SK-N-SH treated with all-trans-retinoic acid at 6 μM for 48 hours (cell line): Measurements from ENCODE around the gene ANXA3.

Experiments
- ARNTL ChIP-seq: fragments of 450-650 bp; formaldehyde crosslinking; IDR thresholded peaks from 2 replicates; pipeline ENCODE4 v1.5.0; 2020; ENCODE audit warnings: low read depth, mild to moderate bottlenecking, moderate library complexity, borderline replicate concordance
- BACH2 ChIP-seq: fragments of 250-450 bp; sonication (Bioruptor Pico); IDR thresholded peaks from 2 replicates; pipeline ENCODE4 v1.9.0; 2021; ENCODE audit warnings: mild to moderate bottlenecking, borderline replicate concordance
- CREB5 ChIP-seq: fragments of 250-450 bp; sonication (Bioruptor Pico); IDR thresholded peaks from 2 replicates; pipeline ENCODE4 v1.5.1; 2020; ENCODE audit warnings: low read depth, mild to moderate bottlenecking, moderate library complexity
- ESRRG ChIP-seq: fragments of 250-450 bp; sonication (Bioruptor Pico); IDR thresholded peaks from 2 replicates; pipeline ENCODE4 v1.6.1; 2021; ENCODE audit warnings: mild to moderate bottlenecking
- ISL1 ChIP-seq: fragments of 250-450 bp; sonication (Bioruptor Pico); IDR thresholded peaks from 2 replicates; pipeline ENCODE4 v2.1.2; 2022; ENCODE audit warnings: mild to moderate bottlenecking, moderate library complexity
- OSR1 ChIP-seq: fragments of 250-450 bp; sonication (Bioruptor Pico); IDR thresholded peaks from 2 replicates; pipeline ENCODE4 v1.8.0; 2022; ENCODE audit warnings: moderate library complexity, mild to moderate bottlenecking, inconsistent platforms
- SNAI2 ChIP-seq: fragments of 250-450 bp; sonication (Bioruptor Pico); IDR thresholded peaks from 2 replicates; pipeline ENCODE4 v1.5.0; 2020; ENCODE audit warnings: mild to moderate bottlenecking, moderate library complexity
- TOX ChIP-seq: fragments of 250-450 bp; sonication (Bioruptor Pico); IDR thresholded peaks from 2 replicates; pipeline ENCODE4 v1.8.0; 2021; ENCODE audit warnings: mild to moderate bottlenecking, moderate library complexity, borderline replicate concordance
- ZC3H10 ChIP-seq: fragments of 250-450 bp; sonication (Bioruptor Pico); IDR thresholded peaks from 2 replicates; pipeline ENCODE4 v1.5.1; 2021; ENCODE audit warnings: mild to moderate bottlenecking, moderate library complexity
- ZFP3 ChIP-seq: fragments of 250-450 bp; sonication (Bioruptor Pico); IDR thresholded peaks from 2 replicates; pipeline ENCODE4 v1.5.0; 2020; ENCODE audit warnings: mild to moderate bottlenecking, moderate library complexity
- ZFP30 ChIP-seq: fragments of 450-650 bp; formaldehyde crosslinking; IDR thresholded peaks from 2 replicates; pipeline ENCODE4 v1.5.0; 2022; ENCODE audit warnings: mild to moderate bottlenecking, moderate library complexity
- ZNF565 ChIP-seq: fragments of 450-650 bp; formaldehyde crosslinking; conservative IDR thresholded peaks from 2 replicates; pipeline ENCODE4 v1.5.0; 2020; ENCODE audit warnings: low read depth, mild to moderate bottlenecking, moderate library complexity
- ZNF70 ChIP-seq: fragments of 450-650 bp; formaldehyde crosslinking; IDR thresholded peaks from 2 replicates; pipeline ENCODE4 v1.5.0; 2020; ENCODE audit warnings: mild to moderate bottlenecking, moderate library complexity
- TF ChIP-seq, protein P1 (sequence below): fragments of 250-450 bp; sonication (Bioruptor Pico); IDR thresholded peaks from 2 replicates; pipeline ENCODE4 v1.8.0; 2020; ENCODE audit warnings: mild to moderate bottlenecking, moderate library complexity, borderline replicate concordance

GRCh38 chr4:78654807-78655206, 103.2 kb downstream of the ANXA3 start:
- TF ChIP-seq ZC3H10 (CRISPR knock-in tag) (no peak), CREB5 (CRISPR knock-in tag) (no peak), ARNTL (no peak), ZFP30 (no peak), OSR1 (CRISPR knock-in tag) (no peak), ESRRG (CRISPR knock-in tag) (no peak), ISL1 (0 out of 2 replicates have a peak, but pooled peaks have one; percentile 14), TOX (CRISPR knock-in tag) (no peak), ZNF565 (CRISPR knock-in tag) (no peak), ZFP3 (no peak), SNAI2 (CRISPR knock-in tag) (no peak), BACH2 (CRISPR knock-in tag) (no peak), ZNF70 (CRISPR knock-in tag) (no peak)
- TF ChIP-seq, protein P1, sequence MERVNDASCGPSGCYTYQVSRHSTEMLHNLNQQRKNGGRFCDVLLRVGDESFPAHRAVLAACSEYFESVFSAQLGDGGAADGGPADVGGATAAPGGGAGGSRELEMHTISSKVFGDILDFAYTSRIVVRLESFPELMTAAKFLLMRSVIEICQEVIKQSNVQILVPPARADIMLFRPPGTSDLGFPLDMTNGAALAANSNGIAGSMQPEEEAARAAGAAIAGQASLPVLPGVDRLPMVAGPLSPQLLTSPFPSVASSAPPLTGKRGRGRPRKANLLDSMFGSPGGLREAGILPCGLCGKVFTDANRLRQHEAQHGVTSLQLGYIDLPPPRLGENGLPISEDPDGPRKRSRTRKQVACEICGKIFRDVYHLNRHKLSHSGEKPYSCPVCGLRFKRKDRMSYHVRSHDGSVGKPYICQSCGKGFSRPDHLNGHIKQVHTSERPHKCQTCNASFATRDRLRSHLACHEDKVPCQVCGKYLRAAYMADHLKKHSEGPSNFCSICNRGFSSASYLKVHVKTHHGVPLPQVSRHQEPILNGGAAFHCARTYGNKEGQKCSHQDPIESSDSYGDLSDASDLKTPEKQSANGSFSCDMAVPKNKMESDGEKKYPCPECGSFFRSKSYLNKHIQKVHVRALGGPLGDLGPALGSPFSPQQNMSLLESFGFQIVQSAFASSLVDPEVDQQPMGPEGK (CRISPR knock-in tag), result no peak
